Vagina (tissue), 2 donors: ENCODE measurements around the gene HDAC11. TPM values are rescaled to one million over a fixed set of nuclear protein-coding genes. Genes with fewer than 3 reads are reported as not detected.
"Not testable (repeated sequence)": the region's sequence is repeated elsewhere in the genome, so short reads cannot be mapped to it uniquely, and the experiment has no call there.

Experiments
- DNase-seq, 2 donors: peaks; one replicate each; pipeline ENCODE4 v3.0.0-alpha.2; 2017; ENCODE audit errors: extremely low spot score in 2 of 2
- H3K27ac ChIP-seq: fragments of 200-600 bp; sonication (generic); one replicate; pipeline ENCODE4 v1.5.1; 2019
- H3K27me3 ChIP-seq: fragments of 200-600 bp; sonication (generic); one replicate; pipeline ENCODE4 v1.5.1; 2019
- H3K36me3 ChIP-seq, 2 donors: fragments of 200-600 bp; sonication (generic); one replicate each; pipeline ENCODE4 v1.5.1; 2017 to 2019
- H3K4me1 ChIP-seq: fragments of 200-600 bp; sonication (generic); one replicate; pipeline ENCODE4 v1.5.1; 2019
- H3K4me3 ChIP-seq, 2 donors: fragments of 200-600 bp; sonication (generic); 1 replicate in 1 of 2; 2 replicates in 1 of 2; pipeline ENCODE4 v1.5.1; 2016 to 2019
- H3K9me3 ChIP-seq: fragments of 200-600 bp; sonication (generic); one replicate; pipeline ENCODE4 v1.5.1; 2019
- CTCF ChIP-seq, 3 experiments: fragments of 450-650 bp in 2 of 3; fragments of 200-600 bp in 1 of 3; sonication (generic) in 1 of 3; IDR thresholded peaks; one replicate each; pipeline ENCODE4 v1.5.1; 2017 to 2019; ENCODE audit warnings: antibody characterized with exemption in 3 of 3, mild to moderate bottlenecking in 2 of 3, moderate library complexity in 2 of 3
- POLR2A ChIP-seq, 2 donors: fragments of 450-650 bp; IDR thresholded peaks; one replicate each; pipeline ENCODE4 v1.6.1; 2017; ENCODE audit warnings: antibody characterized with exemption in 2 of 2, mild to moderate bottlenecking in 2 of 2, moderate library complexity in 2 of 2
- POLR2AphosphoS5 ChIP-seq, 2 donors: sonication (generic); formaldehyde crosslinking; IDR thresholded peaks; one replicate each; pipeline ENCODE4 v1.9.0; 2017; ENCODE audit warnings: antibody characterized with exemption in 2 of 2, mild to moderate bottlenecking in 2 of 2, low read depth in 1 of 2; ENCODE audit not compliant: insufficient read depth in 1 of 2
- intact Hi-C: fragments of 100-400 bp; cut with DNase I; formaldehyde crosslinking; loops from one replicate; pipeline ENCODE4 v1.15.1; 2023
- total RNA-seq: library from RNA; depleted of rRNA; stranded (reverse); fragments of >200 nt; gene quantifications from one replicate; pipeline ENCODE4 v1.2.3, GENCODE V29; 2016

HDAC11 gene
- total RNA-seq, 1 donor from 2014 or later = 12.0 TPM

- H3K27ac ChIP-seq = peak overlapping the region; percentile 91
- H3K4me3 ChIP-seq = no peak overlapping the region
- no peaks in the 10 kb centered on the region for H3K9me3 ChIP-seq
- no peak for DNase-seq
- TF ChIP-seq CTCF (IDR thresholded peaks at IDR 0.05) (no peak), POLR2AphosphoS5 (IDR thresholded peaks at IDR 0.05; ENCODE audit: insufficient read depth in 1 of 2, low read depth in 1 of 2) (peak in 1 of 2 donors; percentile 71)
- intact Hi-C loops = no loop called here
- H3K36me3 ChIP-seq = no peaks in the 10 kb centered on the region
- H3K27me3 ChIP-seq = no peaks in the 10 kb centered on the region
- H3K4me1 ChIP-seq = peaks cover 69% of the 10 kb centered on the region
These were observed 37.3 kb downstream of the HDAC11 start for GRCh38 chr3:13517253-13517977.

GRCh38 chr3:13518516-13518953 lies 38.4 kb downstream of the HDAC11 start:
- Histone ChIP-seq H3K36me3 (no peaks in the 10 kb centered on the region), H3K27me3 (no peaks in the 10 kb centered on the region), H3K27ac (peak overlapping the region; percentile 91), H3K4me3 (no peak overlapping the region), H3K4me1 (peaks cover 58% of the 10 kb centered on the region), H3K9me3 (no peaks in the 10 kb centered on the region)
- intact Hi-C loops = no loop called here
- no peak for DNase-seq
- TF ChIP-seq POLR2AphosphoS5 (IDR thresholded peaks at IDR 0.05; ENCODE audit: insufficient read depth in 1 of 2, low read depth in 1 of 2) (peak in 1 of 2 donors; percentile 61), CTCF (IDR thresholded peaks at IDR 0.05) (no peak)

GRCh38 chr3:13519006-13519791 lies 39.1 kb downstream of the HDAC11 start:
- no peak overlapping the region for H3K4me3 ChIP-seq
- TF ChIP-seq CTCF (IDR thresholded peaks at IDR 0.05) = no peak
- H3K27me3 ChIP-seq = no peaks in the 10 kb centered on the region
- peaks cover 53% of the 10 kb centered on the region for H3K4me1 ChIP-seq
- H3K36me3 ChIP-seq = no peaks in the 10 kb centered on the region
- H3K9me3 ChIP-seq = no peaks in the 10 kb centered on the region
- intact Hi-C loops = no loop called here
- DNase-seq = no peak
- H3K27ac ChIP-seq = peak overlapping the region; percentile 91

- no peak for DNase-seq
- Histone ChIP-seq H3K9me3 (no peaks in the 10 kb centered on the region), H3K4me3 (no peak overlapping the region), H3K4me1 (peaks cover 56% of the 10 kb centered on the region), H3K27me3 (no peaks in the 10 kb centered on the region), H3K27ac (peak overlapping the region; percentile 91), H3K36me3 (no peaks in the 10 kb centered on the region)
- intact Hi-C loops = no loop called here
- TF ChIP-seq POLR2AphosphoS5 (IDR thresholded peaks at IDR 0.05; ENCODE audit: insufficient read depth in 1 of 2, low read depth in 1 of 2) (no peak), CTCF (IDR thresholded peaks at IDR 0.05) (no peak), POLR2A (IDR thresholded peaks at IDR 0.05) (no peak)
These were observed 40.3 kb downstream of the HDAC11 start for GRCh38 chr3:13520326-13520880.

GRCh38 chr3:13521309-13521708 lies 41.2 kb downstream of the HDAC11 start:
- Histone ChIP-seq H3K4me1 (peaks cover 56% of the 10 kb centered on the region), H3K27ac (no peak overlapping the region), H3K27me3 (no peaks in the 10 kb centered on the region), H3K36me3 (no peaks in the 10 kb centered on the region), H3K9me3 (no peaks in the 10 kb centered on the region), H3K4me3 (no peak overlapping the region)
- TF ChIP-seq CTCF (IDR thresholded peaks at IDR 0.05) (no peak), POLR2AphosphoS5 (IDR thresholded peaks at IDR 0.05; ENCODE audit: insufficient read depth in 1 of 2, low read depth in 1 of 2) (no peak), POLR2A (IDR thresholded peaks at IDR 0.05) (no peak)
- intact Hi-C loops = no loop called here
- no peak for DNase-seq

GRCh38 chr3:13521749-13522148 lies 41.6 kb downstream of the HDAC11 start:
- H3K4me3 ChIP-seq, H3K27me3 ChIP-seq, DNase-seq, intact Hi-C loops, H3K27ac ChIP-seq, H3K36me3 ChIP-seq, H3K9me3 ChIP-seq: not testable (repeated sequence)
- peaks cover 56% of the 10 kb centered on the region for H3K4me1 ChIP-seq
